Measurements from ENCODE around the gene GPC3. TPM values are rescaled to one million over a fixed set of nuclear protein-coding genes. Genes with fewer than 3 reads are reported as not detected.
"Not testable (repeated sequence)": the region's sequence is repeated elsewhere in the genome, so short reads cannot be mapped to it uniquely, and the experiment has no call there.

GPC3 gene
- polyA plus RNA-seq, 4 donors, result 980 to 2,545 (median 1,382) TPM

DNA sequence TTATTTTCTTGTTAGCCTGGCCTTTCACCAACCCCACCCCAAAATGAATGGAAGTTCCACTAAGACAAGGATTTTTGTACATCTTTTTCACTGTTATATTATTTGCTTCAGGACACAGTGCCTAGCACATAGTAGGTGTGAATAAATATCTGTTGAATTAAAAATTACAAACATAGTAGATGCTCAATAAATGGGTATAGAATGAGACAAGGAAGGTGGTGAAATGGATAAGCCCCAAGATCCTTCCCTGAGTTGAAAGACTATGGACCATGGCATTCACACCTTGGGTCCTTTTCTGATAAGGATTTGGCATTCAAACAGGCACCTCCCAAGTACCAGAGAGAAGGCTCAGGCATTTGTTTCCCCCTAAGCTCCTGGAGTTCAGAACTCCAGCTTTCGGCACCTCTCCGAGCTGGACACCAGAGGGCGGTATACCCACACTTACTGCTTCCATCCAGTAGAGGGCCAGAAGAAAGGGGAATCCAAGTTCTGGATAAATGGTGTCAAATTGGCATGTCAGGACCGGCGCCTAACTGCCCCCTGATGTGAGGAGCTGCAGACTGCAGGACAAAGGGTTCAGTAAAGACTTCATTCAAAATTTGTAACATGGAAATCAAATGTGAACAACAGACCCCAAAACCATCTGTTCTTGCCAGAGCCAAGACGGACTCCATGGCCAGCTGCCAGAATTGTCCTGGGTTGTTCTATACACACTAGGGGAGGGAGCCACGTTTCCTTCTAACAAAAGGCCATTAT is 193.0 kb downstream of the GPC3 start:
- DNase-seq (ENCODE audit: low read depth in 4 of 4, low spot score in 3 of 4), result peak; percentile 18 to 42 (median 36)

DNA sequence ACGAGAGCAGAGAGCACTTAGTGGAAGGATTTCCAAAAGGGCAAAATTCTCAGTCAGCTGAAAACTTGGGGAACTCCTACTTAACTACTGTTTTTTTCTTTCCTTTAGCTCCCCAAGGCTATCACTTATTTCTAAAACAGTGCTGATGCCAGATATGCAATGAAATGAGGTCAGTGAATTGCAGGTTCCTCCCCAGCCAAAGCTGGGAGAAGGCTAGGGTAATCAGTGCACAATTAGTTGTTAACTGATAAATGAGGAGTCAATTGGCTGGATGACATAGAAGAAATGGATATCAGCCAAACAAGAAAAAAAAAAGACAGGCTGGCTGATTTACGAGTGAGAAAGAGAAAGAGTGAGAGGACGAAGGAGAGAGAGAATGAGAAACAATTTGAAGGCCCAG is 195.6 kb downstream of the GPC3 start:
- no peak for DNase-seq (ENCODE audit: low read depth in 4 of 4, low spot score in 3 of 4)

DNA sequence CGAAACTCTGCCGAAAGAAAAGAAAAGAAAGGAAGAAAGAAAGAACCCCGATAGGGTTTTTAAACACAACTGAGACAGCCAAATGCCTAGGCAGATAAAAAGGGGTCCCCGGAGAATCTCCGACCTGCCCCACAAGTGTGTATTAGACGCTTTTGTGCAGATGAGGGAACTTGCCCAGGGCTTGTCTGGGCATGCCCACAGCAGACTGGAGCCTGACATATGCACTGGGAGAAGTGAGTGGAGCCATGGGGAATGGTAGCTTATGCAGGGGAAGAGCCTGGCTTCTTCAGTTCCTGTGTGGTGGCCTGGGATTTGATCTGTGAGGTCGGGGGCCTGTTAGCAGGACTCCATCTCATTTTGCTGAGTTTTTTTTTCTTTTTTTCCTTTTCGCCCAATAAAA is 199.0 kb downstream of the GPC3 start:
- DNase-seq (ENCODE audit: low read depth in 4 of 4, low spot score in 3 of 4), result no peak

DNA sequence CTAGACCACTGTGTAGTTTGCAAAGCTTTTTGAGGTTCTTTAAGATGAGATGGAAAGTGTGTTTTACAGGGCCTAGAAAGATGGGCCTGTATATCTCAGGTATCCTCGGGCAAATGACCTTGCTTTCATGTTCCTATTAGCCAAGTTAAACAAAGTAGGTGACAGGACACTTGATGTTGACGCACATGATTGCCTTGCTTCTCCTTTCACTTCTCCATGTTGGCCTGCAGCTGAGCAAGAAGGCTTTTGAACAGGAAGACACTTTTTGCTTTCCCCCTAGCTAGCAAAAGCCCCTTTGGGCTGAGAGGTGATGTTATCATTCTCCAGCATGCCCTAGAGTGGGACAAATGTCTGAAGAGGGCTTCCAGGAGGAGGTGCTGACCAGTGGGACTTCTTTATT is 202.1 kb downstream of the GPC3 start:
- no peak for DNase-seq (ENCODE audit: low read depth in 4 of 4, low spot score in 3 of 4)

DNA sequence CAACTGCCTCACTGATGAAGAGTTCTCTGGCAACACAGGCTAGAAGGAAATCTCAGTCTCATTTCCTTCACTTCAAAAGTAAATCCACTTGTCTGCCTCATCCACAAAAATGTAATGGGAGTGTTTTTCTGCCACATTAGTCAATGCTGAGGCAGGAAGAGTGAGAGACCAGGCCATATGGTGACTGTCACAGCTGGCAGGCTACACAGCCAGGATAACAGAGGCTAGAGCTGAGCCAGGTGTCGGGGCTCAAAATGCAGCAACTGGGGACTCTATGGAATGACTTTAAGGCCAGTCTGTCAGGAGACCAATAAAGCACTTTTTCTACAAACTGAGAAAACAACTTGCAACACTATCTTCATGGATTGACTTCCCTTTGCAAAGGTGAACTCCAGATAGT is 204.2 kb downstream of the GPC3 start:
- DNase-seq (ENCODE audit: low read depth in 4 of 4, low spot score in 3 of 4), result peak in 1 of 4 donors; percentile 12

DNA sequence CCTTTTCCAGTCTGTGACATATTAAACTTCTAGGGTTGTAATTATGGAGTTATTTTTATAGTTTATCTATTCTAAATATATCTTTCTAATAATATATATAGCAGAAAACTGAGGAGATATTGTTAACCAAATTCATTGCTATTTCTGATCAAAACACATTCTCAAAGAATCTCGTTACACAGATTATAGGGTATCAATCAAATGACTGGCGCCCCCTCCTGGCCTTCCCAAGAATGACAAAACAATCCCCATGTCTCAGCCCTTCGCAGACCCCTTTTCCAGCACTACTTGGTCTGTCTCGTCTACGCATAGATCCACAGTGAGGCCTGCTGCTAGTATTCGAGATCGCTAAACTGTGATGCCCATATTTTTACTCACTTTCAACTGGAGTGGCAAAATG is 209.3 kb downstream of the GPC3 start:
- no peak for DNase-seq (ENCODE audit: low read depth in 4 of 4, low spot score in 3 of 4)

DNA sequence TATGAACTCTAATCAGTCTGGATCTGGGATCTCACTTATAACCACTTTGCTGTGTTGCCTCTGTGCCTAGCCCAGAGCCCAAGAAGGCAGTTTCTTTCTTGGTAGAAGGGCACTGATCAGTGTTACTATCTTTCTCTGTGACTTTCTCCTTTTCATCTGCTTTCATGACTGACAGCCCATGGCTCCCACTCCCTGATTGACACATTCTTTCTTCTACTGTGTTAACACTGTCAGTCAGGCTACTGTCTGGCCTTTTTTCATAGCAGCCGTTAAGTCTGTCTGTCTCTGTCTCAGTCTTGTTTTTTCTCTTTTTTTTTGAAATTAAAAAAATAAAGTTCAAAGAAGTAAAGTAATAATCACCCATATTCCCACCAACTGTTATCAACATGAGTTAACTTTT is 210.6 kb downstream of the GPC3 start:
- no peak for DNase-seq (ENCODE audit: low read depth in 4 of 4, low spot score in 3 of 4)

DNA sequence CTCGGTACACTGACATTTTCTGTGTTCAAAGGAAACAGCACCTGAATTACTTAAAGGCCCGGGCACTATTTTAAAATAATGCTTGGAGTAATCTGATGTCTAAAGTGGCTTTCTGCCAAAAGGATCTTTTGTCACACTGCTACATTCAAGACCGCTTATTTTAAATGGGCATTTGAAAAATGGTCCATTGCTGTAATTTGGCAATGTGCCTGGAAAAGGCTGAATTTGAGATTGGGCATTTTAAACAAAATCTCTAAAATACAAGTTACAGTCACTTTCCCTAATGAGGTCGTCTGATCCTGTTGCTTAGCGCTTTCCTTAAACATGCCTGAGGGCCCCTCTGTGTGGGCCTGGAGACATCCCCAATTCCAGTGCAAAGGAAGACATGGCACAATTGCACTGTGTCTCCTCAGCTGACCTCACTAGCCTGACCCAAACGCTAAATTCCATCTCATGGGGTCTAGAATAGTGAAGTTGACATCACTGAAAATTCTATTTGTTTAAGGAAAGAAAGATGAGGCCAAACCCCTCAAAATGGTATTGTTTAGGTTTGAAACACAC is 214.2 kb downstream of the GPC3 start:
- no peak for DNase-seq (ENCODE audit: low read depth in 4 of 4, low spot score in 3 of 4)

DNA sequence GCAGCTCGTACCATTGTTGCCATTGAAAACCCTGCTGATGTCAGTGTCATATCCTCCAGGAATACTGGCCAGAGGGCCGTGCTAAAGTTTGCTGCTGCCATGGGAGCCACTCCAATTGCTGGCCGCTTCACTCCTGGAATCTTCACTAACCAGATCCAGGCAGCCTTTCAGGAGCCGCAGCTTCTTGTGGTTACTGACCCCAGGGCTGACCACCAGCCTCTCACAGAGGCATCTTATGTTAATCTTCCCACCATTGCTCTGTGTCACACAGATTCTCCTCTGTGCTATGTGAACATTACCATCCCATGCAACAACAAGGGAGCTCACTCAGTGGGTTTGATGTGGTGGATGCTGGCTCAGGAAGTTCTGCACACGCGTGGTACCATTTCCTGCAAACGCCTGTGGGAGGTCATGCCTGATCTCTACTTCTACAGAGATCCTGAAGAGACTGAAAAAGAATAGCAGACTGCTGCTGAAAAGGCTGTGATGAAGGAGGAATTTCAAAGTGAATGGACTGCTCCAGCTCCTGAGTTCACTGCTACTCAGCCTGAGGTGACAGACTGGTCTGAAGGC is 222.3 kb downstream of the GPC3 start:
- not testable (repeated sequence) for DNase-seq (ENCODE audit: low read depth in 4 of 4, low spot score in 3 of 4)

DNA sequence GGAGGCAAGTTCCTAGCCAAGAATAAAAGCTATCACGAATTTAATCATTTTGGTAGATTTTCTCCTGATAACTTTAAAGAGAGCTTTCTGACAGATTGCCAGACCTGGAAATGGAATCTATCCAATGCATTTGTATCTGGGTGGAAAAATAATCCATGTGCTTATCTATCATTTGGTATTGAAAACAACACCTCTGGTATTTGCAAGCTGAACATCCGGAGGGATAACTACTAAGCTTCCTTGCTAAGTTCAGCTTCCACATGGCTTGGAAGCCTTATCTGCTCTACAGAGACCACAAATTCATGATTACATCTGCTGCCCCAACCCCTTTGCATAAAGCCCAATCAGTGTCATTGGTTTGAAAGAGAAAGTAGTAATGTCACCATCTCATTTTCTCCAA is 230.7 kb downstream of the GPC3 start:
- DNase-seq (ENCODE audit: low read depth in 4 of 4, low spot score in 3 of 4), result no peak

DNA sequence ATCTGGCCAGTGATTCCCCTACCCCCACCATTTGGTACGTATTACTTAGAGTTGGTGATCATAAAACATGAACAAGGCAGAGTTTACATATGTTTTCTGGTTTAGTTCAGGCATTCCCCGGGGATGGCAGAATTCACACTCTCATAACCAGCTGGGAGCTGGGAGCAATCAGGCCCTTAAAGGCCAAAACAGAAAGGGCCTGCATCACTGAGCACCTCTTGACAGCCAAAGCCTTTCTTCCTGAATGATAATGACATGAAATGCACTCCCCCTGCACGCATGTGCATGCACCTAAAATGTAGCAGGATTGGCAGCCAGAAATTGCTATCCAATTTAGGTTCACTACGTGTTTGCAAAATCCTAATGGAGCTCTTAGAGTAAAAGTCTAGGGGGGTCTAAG is 235.4 kb downstream of the GPC3 start:
- DNase-seq (ENCODE audit: low read depth in 4 of 4, low spot score in 3 of 4), result no peak

DNA sequence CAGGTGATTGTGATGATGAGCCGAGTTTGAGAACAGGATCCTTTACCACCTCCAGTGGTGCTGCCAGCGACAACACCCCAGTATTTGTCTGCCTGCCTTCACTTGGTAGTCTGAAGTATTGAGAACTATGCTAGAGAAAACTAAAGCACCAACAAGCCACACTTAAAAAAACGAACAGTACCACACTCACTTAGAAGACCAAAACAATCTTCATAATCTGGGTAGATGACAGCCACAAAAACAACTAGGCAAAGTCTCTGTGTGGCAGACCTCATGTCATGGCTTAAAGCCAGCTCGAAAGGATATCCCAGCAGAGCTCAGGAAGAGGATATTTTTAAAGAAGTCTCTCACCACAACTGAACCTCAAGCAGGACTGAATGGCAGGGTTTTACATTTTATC is 236.0 kb downstream of the GPC3 start:
- DNase-seq (ENCODE audit: low read depth in 4 of 4, low spot score in 3 of 4), result no peak

DNA sequence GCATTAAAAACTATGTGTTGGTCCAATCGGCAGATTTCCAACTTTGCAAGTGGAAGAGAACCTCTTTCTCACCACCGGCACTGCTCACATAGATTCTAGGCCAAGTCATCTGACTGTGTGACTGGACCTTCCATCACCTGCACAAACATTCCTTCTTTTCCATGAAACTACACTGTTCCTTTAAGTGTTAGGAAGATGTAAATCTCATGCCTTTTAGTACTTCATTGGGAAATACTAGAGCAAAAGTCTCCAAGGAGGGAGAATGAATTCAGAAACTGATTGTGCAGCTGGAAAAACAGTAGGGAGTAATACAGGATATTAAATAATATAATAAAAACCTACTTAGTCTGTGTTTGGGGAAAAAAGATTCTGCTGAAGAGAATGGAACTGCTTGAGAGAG is 238.2 kb downstream of the GPC3 start:
- no peak for DNase-seq (ENCODE audit: low read depth in 4 of 4, low spot score in 3 of 4)

DNA sequence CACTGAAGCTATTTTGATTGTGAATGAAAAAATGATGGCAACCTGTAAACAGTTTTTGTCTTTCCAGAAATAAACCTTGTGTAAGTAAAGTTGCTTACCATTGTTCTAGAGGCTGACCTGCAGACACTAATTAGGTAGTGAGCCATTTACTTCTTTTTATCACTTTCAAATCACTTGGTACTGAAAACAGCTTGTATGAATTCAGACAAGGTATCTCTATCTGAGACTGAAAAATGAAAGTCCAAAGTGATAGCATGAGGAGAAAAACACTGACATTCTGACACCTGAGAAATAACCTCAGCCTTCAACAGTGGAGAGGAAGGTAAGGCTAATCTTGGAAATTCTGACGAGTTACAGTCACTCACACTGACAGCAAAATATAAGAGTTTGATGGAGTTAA is 238.8 kb downstream of the GPC3 start:
- no peak for DNase-seq (ENCODE audit: low read depth in 4 of 4, low spot score in 3 of 4)

DNA sequence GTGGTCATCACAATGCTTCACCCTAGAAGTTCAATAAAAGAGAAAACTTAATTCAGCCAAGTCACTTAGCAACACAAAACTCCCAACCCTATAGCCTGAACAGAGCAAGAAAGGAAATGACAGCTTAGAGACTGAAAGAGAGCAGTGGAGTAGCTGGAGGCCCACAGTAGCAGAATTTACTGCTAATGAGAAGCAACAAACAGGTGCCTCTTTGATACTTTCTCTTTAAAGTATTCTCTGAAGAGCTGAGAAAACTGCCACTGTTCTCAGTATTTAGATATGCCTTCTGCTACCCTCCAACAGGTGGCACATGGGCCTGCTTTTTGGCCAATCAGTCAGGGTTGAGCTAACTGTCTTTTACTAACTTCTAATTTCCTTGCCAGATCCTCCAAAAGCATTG is 240.0 kb downstream of the GPC3 start:
- DNase-seq (ENCODE audit: low read depth in 4 of 4, low spot score in 3 of 4), result no peak

DNA sequence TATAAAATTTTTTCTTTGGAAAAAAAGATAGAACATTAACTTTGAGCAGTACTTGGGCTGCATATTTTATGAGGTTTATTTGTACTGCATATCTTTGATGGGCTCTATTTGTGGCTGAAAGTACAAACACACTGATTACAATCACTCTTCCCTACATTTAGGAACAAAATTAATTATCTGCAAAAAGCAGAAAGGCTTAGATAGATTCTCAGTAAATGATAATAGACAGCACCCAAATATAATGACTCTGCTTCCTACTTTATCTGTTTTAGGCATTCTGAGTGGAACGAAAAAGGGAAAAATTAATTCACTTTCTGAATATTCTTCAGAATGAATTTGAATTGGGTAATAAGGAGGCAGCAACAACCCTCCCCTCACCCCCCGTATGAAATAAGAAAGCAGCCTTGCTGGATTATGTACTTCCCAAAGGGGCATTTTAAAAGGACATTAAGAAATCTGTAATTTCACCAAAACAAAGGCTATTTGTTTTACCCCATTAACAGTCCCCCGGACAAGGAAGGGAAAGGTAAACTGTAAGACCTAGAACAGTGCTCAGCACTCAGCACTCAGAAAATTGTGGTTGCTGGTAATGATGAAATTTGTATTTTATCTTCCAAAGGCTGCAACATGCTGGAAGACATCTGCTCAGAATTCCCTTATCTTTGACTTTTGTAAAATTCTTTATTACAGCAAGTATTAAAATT is 242.6 kb downstream of the GPC3 start:
- DNase-seq (ENCODE audit: low read depth in 4 of 4, low spot score in 3 of 4), result no peak

DNA sequence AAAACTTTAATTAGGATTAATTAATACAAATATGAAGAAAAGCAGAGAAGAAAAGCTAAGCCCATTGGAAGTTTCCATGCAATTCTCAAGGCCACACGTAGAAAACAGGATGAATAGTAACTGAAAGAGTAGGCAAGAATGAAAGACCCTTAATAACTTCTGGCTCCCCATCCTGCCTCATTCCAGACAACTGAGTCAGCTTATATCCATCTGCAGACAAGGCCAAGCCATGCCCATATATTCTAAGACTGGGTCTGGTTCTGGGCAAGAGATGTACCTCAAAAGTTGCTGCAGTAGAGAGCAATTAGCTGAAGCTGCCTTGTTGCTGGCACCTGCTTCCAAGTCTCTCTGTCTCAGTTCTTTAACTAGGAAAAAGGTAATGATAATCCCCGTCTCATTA is 244.1 kb downstream of the GPC3 start:
- DNase-seq (ENCODE audit: low read depth in 4 of 4, low spot score in 3 of 4), result no peak

DNA sequence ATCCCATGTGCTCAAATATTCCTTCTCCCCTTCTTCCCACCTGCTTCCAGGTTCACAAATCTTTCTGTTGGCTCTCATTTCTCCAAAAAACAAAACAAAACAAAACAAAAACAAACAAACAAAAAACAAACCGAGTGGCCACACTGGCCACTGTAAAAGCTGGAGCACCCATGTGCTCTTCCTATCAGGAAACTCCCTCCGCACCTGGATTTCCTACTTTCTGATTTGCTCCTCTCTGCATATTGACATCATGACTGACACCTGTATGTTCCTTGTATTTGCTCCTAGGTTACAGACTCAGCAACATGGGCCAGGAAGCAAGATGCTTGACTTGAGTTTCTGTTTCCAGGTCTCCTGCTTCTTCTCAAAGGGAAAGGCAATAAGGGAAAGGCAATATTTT is 258.8 kb downstream of the GPC3 start:
- no peak for DNase-seq (ENCODE audit: low read depth in 4 of 4, low spot score in 3 of 4)

DNA sequence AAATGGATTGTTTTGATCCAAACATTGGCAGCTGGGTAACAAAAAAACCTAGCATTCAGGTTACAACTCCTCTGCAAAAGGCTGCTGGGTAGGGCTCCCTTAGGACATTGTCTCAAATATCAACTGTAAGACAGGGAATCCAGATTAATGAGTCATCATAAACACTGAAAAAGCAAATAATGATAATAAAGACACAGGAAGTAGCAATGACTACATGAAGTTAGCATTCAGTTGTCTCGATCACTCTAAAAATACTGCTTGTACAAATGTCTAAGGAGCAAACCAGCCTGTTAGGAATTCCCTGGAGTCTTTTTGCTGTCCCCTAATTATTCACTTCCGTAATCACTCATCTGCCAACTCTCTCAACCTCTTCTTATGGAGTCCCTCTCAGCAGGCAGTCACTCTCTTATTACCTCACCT is 259.2 kb downstream of the GPC3 start:
- DNase-seq (ENCODE audit: low read depth in 4 of 4, low spot score in 3 of 4), result no peak

DNA sequence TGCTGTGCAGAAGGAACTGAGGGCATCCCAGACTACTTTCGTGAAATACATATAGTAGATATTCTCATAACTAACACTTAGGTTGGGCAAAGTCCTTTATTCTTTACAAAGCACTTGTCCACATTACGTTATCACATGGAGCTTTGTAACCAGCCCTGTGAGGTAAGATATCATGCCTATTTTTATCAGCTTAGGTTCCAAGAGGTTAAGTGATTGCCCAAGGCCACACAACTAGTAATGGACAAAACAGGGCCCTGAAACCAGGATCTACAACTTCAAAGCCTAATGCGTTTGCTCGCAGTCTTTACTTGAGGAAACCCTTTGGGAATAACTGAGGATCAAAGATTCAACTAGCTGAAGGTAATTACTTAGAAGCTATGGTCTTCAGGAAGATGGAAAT is 261.5 kb downstream of the GPC3 start:
- no peak for DNase-seq (ENCODE audit: low read depth in 4 of 4, low spot score in 3 of 4)

DNA sequence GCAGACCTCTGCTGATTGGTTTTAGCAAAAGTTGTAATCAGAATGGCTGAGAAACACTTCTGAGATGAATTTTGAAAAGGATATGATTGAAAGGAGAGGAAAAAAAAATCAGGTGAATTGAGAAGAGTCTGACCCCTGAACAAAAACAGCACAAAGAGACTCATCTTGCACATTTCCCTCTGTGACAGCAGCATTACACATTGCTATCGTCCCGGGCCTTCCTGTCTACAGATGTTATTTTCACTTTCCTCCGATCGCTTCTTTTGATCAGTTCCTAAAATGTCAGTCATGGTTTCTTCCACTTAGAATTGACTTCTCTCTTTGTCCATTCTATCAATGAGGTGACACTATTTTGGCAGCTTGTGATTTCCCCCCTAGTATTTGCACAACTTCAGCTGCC is 262.6 kb downstream of the GPC3 start:
- no peak for DNase-seq (ENCODE audit: low read depth in 4 of 4, low spot score in 3 of 4)

DNA sequence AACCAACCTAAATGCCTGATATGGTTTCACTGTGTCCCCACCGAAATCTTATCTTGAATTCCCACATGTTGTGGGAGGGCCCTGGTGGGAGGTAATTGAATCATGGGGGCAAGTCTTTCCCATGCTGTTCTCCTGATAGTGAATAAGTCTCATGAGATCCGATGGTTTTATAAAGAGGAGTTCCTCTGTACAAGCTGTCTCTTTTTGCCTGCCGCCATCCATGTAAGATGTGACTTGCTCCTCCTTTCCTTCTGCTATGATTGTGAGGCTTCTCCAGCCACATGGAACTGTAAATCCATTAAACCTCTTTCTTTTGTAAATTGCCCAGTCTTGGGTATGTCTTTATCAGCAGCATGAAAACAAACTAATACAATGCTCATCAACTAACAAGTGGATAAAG is 265.1 kb downstream of the GPC3 start:
- not testable (repeated sequence) for DNase-seq (ENCODE audit: low read depth in 4 of 4, low spot score in 3 of 4)

Data from left renal pelvis (tissue), 4 donors.